Brain microvascular endothelial cell (primary cell): Measurements from ENCODE around the gene MLPH.
A peak's percentile ranks its signal among the peaks of the same experiment; 100 is the strongest.

Experiments
- DNase-seq: peaks from one replicate; pipeline ENCODE4 v3.0.0-alpha.2; 2020
- H3K27ac ChIP-seq: fragments of 250-450 bp; sonication (Bioruptor Pico); 2 replicates; pipeline ENCODE4 v1.5.1; 2020; ENCODE audit warnings: mild to moderate bottlenecking, moderate library complexity
- H3K27me3 ChIP-seq: fragments of 250-450 bp; sonication (Bioruptor Pico); replicated peaks from 2 replicates; pipeline ENCODE4 v1.5.1; 2020; ENCODE audit warnings: mild to moderate bottlenecking
- H3K36me3 ChIP-seq: fragments of 250-450 bp; sonication (Bioruptor Pico); replicated peaks from 2 replicates; pipeline ENCODE4 v1.5.1; 2020; ENCODE audit warnings: mild to moderate bottlenecking
- H3K4me3 ChIP-seq: 2 replicates; pipeline ENCODE4 v1.5.1; 2011; ENCODE audit warnings: low read depth, mild to moderate bottlenecking, control low read depth, low read length, moderate library complexity
- in situ Hi-C: cut with HindIII; loops from 2 replicates; pipeline ENCODE4 v1.10.0; 2017; ENCODE audit warnings: low sequenced_read_pairs, low pct_ligation_motif_present
- TF ChIP-seq, protein P1 (sequence below): IDR thresholded peaks from 2 replicates; pipeline ENCODE4 v1.5.1; 2011; ENCODE audit warnings: low read depth, mild to moderate bottlenecking, moderate library complexity, low read length, control low read depth, inconsistent platforms; ENCODE audit errors: missing control alignments

The MLPH gene

DNA sequence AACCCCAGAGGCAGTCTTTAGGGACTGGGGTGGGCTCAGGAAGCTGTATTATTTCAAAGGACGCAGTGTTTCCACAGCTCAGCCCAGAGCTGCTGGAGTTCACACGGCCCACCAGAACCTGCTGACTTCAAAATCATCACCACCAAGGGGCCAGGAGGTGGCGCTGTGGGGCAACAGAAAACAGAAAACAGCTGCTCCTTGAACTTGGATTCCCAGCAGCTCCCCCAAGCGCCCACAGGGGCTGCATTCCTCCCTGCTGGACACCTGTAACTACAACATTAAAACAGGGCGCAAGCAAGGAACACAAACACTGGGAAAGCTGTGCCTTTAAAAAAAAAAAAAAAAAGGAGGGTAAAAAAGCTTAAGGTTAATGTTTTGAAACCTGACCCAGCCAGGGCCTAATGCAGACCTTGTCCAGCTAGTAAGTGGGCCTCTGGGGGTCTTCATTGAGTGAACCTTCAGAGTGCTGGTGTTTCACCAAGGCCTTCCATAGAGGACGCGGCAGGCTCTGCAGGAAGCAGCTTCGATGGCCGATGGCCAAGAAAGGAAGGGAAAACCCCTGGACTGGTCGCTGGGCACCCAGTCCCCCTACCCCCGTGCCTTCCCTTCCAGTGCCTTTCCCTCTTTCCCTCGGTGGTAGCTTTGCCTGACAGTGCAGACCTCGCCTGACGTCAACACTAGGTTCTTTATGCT lies 25.9 kb downstream of the MLPH start:
- Histone ChIP-seq H3K36me3 (peaks cover 84% of the 10 kb centered on the region), H3K27ac (peak overlapping the region; percentile 61), H3K4me3 (no peak overlapping the region), H3K27me3 (no peaks in the 10 kb centered on the region)
- DNase-seq, result peak; percentile 85
- TF ChIP-seq, protein P1, sequence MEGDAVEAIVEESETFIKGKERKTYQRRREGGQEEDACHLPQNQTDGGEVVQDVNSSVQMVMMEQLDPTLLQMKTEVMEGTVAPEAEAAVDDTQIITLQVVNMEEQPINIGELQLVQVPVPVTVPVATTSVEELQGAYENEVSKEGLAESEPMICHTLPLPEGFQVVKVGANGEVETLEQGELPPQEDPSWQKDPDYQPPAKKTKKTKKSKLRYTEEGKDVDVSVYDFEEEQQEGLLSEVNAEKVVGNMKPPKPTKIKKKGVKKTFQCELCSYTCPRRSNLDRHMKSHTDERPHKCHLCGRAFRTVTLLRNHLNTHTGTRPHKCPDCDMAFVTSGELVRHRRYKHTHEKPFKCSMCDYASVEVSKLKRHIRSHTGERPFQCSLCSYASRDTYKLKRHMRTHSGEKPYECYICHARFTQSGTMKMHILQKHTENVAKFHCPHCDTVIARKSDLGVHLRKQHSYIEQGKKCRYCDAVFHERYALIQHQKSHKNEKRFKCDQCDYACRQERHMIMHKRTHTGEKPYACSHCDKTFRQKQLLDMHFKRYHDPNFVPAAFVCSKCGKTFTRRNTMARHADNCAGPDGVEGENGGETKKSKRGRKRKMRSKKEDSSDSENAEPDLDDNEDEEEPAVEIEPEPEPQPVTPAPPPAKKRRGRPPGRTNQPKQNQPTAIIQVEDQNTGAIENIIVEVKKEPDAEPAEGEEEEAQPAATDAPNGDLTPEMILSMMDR, result peak; percentile 92
- in situ Hi-C loops, result no loop called here

DNA sequence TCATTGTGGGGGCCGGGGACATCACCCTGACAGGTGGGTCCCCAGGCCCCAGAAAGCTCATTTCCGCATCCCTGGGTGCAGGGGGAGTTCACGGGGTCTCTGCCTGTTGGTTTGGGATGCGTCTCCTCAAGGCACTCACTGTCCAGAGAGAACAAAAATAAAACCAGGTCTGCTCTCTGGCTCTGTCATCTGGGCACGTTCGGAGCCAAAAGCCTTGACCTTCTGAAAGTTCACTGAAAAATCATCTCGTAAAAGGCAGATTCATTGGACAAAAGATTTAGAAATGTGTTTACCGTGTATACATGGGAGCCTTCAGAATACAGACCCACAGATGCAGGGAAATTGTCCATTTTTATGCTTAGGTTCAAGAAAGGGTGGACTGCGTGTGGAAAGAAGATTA lies 26.6 kb downstream of the MLPH start:
- Histone ChIP-seq H3K4me3 (no peak overlapping the region), H3K27me3 (no peaks in the 10 kb centered on the region), H3K27ac (no peak overlapping the region), H3K36me3 (peaks cover 84% of the 10 kb centered on the region)
- TF ChIP-seq, protein P1, result no peak
- in situ Hi-C loops, result no loop called here
- DNase-seq, result no peak

DNA sequence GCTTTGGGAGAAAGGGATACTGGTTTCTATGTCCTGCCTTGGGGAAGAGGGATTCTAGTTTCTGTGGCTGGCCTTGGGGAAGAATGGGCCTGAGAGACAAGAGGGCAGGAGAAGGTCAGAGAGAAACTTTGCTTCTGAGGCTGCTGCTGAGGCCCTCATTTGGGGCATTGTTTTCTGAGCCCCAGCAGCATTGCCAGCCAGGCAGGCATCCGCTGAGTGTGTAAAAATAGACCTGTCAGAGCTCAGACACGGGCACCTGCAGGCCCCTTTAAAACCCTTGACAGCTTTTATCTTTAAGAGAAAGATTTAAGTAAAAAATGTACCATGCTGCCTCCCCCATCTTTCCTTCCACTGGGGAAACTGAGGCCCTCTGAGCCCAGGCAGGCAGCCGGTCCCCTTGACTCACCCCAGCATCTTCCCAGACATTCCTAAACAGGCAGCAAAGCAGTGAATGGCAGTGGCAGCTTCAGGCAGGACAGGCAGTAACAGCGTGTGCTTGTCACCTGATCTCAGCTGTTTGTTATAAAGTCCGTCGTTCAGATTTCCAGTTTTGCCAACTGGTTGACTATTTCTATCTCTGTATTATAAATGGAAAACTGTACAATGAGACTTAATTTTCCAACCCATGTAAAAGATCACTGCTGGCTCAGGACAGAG lies 27.6 kb downstream of the MLPH start:
- H3K27ac ChIP-seq, result no peak overlapping the region
- no peak for DNase-seq
- TF ChIP-seq, protein P1, result no peak
- H3K27me3 ChIP-seq, result no peaks in the 10 kb centered on the region
- peaks cover 81% of the 10 kb centered on the region for H3K36me3 ChIP-seq
- in situ Hi-C loops, result no loop called here
- H3K4me3 ChIP-seq, result no peak overlapping the region

DNA sequence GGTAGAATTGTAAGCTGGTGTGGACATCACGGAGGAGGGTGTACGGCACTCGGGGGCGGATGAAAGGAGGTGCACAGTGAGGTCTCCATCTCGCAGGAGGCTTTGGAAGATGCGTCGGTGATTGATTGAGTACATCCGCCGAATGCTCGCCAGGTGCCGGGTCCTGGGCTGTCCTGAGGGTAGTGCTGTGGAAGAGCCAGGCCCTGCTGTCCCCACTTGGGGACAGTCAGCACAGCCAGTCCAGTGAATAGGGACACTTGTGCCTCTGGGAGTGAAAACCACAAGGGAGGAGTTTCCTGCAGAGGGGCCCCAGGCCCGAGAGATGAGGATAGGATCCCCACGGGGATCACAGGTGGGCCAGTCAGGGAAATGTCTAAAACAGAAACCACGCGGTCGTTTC lies 28.1 kb downstream of the MLPH start:
- peaks cover 82% of the 10 kb centered on the region for H3K36me3 ChIP-seq

DNA sequence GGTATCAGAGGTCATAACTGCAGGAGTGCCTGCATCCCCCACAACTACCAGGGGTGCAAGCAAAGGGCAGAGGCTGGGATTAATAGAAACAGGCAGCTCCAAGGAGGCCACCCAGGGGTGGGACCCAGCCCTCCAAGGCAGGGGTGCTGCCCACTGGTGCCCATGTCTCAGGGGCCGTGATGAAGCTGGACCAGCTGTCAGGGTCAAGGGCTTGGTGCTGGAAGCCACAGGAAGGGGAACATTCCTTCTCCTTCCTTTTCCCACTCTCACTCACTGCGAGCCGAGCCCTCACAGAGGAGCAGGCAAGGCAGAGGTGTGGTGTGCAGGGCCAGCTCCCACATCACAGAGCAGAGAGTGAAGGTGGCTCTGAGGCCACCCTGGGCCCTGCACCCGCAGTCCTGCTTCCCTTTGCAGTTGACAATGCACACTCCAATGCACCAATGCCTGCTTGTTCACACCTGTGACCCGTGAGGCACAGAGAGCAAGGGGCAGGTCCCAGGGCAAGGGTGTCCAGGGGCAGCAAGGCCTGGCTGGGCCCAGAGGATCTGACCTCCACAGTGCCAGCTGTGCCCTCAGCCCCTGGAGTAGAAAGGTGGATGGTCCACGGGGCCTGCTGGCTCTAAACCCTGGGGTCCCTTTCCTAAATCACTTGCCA lies 28.7 kb downstream of the MLPH start:
- Histone ChIP-seq H3K27ac (no peak overlapping the region), H3K36me3 (peaks cover 77% of the 10 kb centered on the region), H3K4me3 (no peak overlapping the region), H3K27me3 (no peaks in the 10 kb centered on the region)
- DNase-seq, result no peak
- in situ Hi-C loops, result no loop called here
- TF ChIP-seq, protein P1, result no peak

More for the DNA sequence above, 28.1 kb downstream of the MLPH start:
- H3K27ac ChIP-seq, result no peak overlapping the region
- no peak for DNase-seq
- no peak overlapping the region for H3K4me3 ChIP-seq
- H3K27me3 ChIP-seq, result no peaks in the 10 kb centered on the region
- in situ Hi-C loops, result no loop called here
- TF ChIP-seq, protein P1, result no peak
